Breast epithelium (tissue), 4 donors: ENCODE data around the gene NCR3LG1. TPM values are rescaled to one million over a fixed set of nuclear protein-coding genes. Genes with fewer than 3 reads are reported as not detected.

ENCODE experiments used
- DNase-seq, 2 donors: peaks; one replicate each; pipeline ENCODE4 v3.0.0-alpha.2; 2019; ENCODE audit warnings: low spot score in 2 of 2
- H3K27ac ChIP-seq, 2 donors: fragments of 200-600 bp; sonication (generic) in 1 of 2; one replicate each; pipeline ENCODE4 v1.5.1; 2016 to 2019; ENCODE audit warnings: mild to moderate bottlenecking in 1 of 2
- H3K27me3 ChIP-seq, 2 donors: fragments of 200-600 bp; sonication (generic) in 1 of 2; one replicate each; pipeline versions ENCODE4 v1.5.1 to v1.6.0; 2017 to 2019; ENCODE audit warnings: control low read depth in 1 of 2, mild to moderate bottlenecking in 1 of 2
- H3K36me3 ChIP-seq: fragments of 200-600 bp; one replicate; pipeline ENCODE4 v1.5.1; 2019
- H3K4me1 ChIP-seq, 2 donors: fragments of 200-600 bp; sonication (generic); one replicate each; pipeline ENCODE4 v1.5.1; 2016 to 2019; ENCODE audit warnings: control low read depth in 1 of 2
- H3K4me3 ChIP-seq, 3 donors: fragments of 200-600 bp; sonication (generic); 1 replicate in 2 of 3; 2 replicates in 1 of 3; pipeline ENCODE4 v1.5.1; 2016 to 2019; ENCODE audit warnings: mild to moderate bottlenecking in 3 of 3, moderate library complexity in 2 of 3
- H3K9me3 ChIP-seq, 2 donors: fragments of 200-600 bp; sonication (generic) in 1 of 2; one replicate each; pipeline ENCODE4 v1.5.1; 2016 to 2019; ENCODE audit warnings: control low read depth in 1 of 2
- CTCF ChIP-seq, 3 donors: fragments of 450-650 bp; IDR thresholded peaks; one replicate each; pipeline ENCODE4 v1.5.1; 2016 to 2017; ENCODE audit warnings: antibody characterized with exemption in 3 of 3, mild to moderate bottlenecking in 3 of 3, moderate library complexity in 3 of 3
- POLR2A ChIP-seq: fragments of 450-650 bp; IDR thresholded peaks from one replicate; pipeline ENCODE4 v1.6.1; 2016; ENCODE audit warnings: antibody characterized with exemption, mild to moderate bottlenecking, moderate library complexity
- POLR2AphosphoS5 ChIP-seq, 3 donors: sonication (generic); formaldehyde crosslinking; IDR thresholded peaks; one replicate each; pipeline ENCODE4 v1.6.1; 2017; ENCODE audit warnings: antibody characterized with exemption in 3 of 3
- intact Hi-C: fragments of 100-400 bp; cut with DNase I; formaldehyde crosslinking; loops from one replicate; pipeline ENCODE4 v1.15.1; 2023; ENCODE audit warnings: low total_unique reads
- total RNA-seq, 3 donors: library from RNA; depleted of rRNA; stranded (reverse); fragments of >200 nt; gene quantifications; one replicate each; pipeline ENCODE4 v1.1.0, GENCODE V29; 2016

NCR3LG1 gene
- total RNA-seq, 3 donors from 2014 or later, result 2.9 to 5.0 (median 4.3) TPM

GRCh38 chr11:17414317-17414737, 62.7 kb downstream of the NCR3LG1 start:
- no peaks in the 10 kb centered on the region for H3K4me1 ChIP-seq
- TF ChIP-seq CTCF (IDR thresholded peaks at IDR 0.05), result no peak
- TF ChIP-seq POLR2AphosphoS5 (IDR thresholded peaks at IDR 0.05), result no peak
- TF ChIP-seq POLR2A, result no peak
- no peaks in the 10 kb centered on the region for H3K9me3 ChIP-seq
- no peaks in the 10 kb centered on the region for H3K36me3 ChIP-seq
- intact Hi-C loops, result no loop called here
- H3K27ac ChIP-seq, result peak overlapping the region in 1 of 2 donors; percentile 39
- no peak for DNase-seq
- H3K4me3 ChIP-seq, result no peak overlapping the region
- peaks cover 0 to 6% of the 10 kb centered on the region in 2 donors for H3K27me3 ChIP-seq

GRCh38 chr11:17414992-17415391, 63.4 kb downstream of the NCR3LG1 start:
- no peaks in the 10 kb centered on the region for H3K4me1 ChIP-seq
- TF ChIP-seq POLR2AphosphoS5 (IDR thresholded peaks at IDR 0.05) (no peak), CTCF (IDR thresholded peaks at IDR 0.05) (no peak), POLR2A (no peak)
- H3K27ac ChIP-seq, result no peak overlapping the region
- H3K36me3 ChIP-seq, result no peaks in the 10 kb centered on the region
- intact Hi-C loops, result no loop called here
- no peak for DNase-seq
- no peak overlapping the region for H3K4me3 ChIP-seq
- no peaks in the 10 kb centered on the region for H3K9me3 ChIP-seq
- H3K27me3 ChIP-seq, result peaks cover 0 to 6% of the 10 kb centered on the region in 2 donors

- no peak for DNase-seq
- TF ChIP-seq POLR2A, result no peak
- no peak for TF ChIP-seq CTCF (IDR thresholded peaks at IDR 0.05)
- no peak for TF ChIP-seq POLR2AphosphoS5 (IDR thresholded peaks at IDR 0.05)
- H3K36me3 ChIP-seq, result no peaks in the 10 kb centered on the region
- H3K9me3 ChIP-seq, result no peaks in the 10 kb centered on the region
- peaks cover 0 to 6% of the 10 kb centered on the region in 2 donors for H3K27me3 ChIP-seq
- no peak overlapping the region for H3K4me3 ChIP-seq
- intact Hi-C loops, result no loop called here
- no peaks in the 10 kb centered on the region for H3K4me1 ChIP-seq
- H3K27ac ChIP-seq, result no peak overlapping the region
These were observed 64.0 kb downstream of the NCR3LG1 start for GRCh38 chr11:17415523-17416104.

- Histone ChIP-seq H3K27ac (no peak overlapping the region), H3K4me1 (no peaks in the 10 kb centered on the region), H3K27me3 (peaks cover 0 to 6% of the 10 kb centered on the region in 2 donors), H3K4me3 (no peak overlapping the region), H3K36me3 (no peaks in the 10 kb centered on the region), H3K9me3 (no peaks in the 10 kb centered on the region)
- intact Hi-C loops, result no loop called here
- DNase-seq, result no peak
- TF ChIP-seq CTCF (IDR thresholded peaks at IDR 0.05) (no peak), POLR2AphosphoS5 (IDR thresholded peaks at IDR 0.05) (no peak), POLR2A (no peak)
These were observed 64.9 kb downstream of the NCR3LG1 start for GRCh38 chr11:17416492-17416891.

- Histone ChIP-seq H3K9me3 (no peaks in the 10 kb centered on the region), H3K4me1 (no peaks in the 10 kb centered on the region), H3K36me3 (no peaks in the 10 kb centered on the region), H3K27me3 (peaks cover 0 to 6% of the 10 kb centered on the region in 2 donors), H3K4me3 (no peak overlapping the region), H3K27ac (no peak overlapping the region)
- TF ChIP-seq POLR2A (no peak), POLR2AphosphoS5 (IDR thresholded peaks at IDR 0.05) (no peak), CTCF (IDR thresholded peaks at IDR 0.05) (no peak)
- intact Hi-C loops, result no loop called here
- DNase-seq, result no peak
These were observed 67.0 kb downstream of the NCR3LG1 start for GRCh38 chr11:17418444-17419081.
